Measurements from ENCODE around the gene ME3. TPM values are rescaled to one million over a fixed set of nuclear protein-coding genes. Genes with fewer than 3 reads are reported as not detected.

ME3 gene
- polyA plus RNA-seq, 1 experiment: 15.8 TPM

DNA sequence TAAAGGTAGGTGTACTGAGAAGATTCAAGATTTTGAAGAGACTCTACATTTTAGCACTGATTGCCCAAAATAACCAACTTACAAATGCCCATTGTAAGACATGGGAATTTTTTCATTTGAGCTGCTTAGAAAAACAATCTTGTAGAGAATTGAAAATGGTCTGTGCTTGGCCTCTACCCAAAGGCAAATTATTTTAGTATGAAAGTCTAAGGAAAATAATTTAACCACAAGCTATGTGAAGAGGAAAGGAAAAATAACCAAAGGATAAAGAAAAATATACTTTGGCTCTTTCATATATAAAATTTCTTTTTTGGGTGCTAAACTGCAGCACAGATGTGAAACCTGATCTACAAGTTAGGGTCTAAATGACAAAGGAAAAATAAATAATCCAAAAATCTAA lies 54.9 kb downstream of the ME3 start:
- CTCF ChIA-PET: interaction anchor here (0.7 to 5.4 kb wide), 2 partner anchors 9 to 78 kb away, joined by 3 to 37 read pairs; no protein-coding TSS in a partner anchor
- Histone ChIP-seq H3K27me3 (ENCODE audit: control insufficient read depth, insufficient read depth, low read length) (no peaks in the 10 kb centered on the region), H3K36me3 (ENCODE audit: control insufficient read depth, insufficient read depth, low read length) (no peaks in the 10 kb centered on the region; the same call in 1 of the 2 replicates), H3K4me3 (ENCODE audit: low read depth, low read length) (no peak overlapping the region)
- POLR2A ChIA-PET: no interaction called here
- DNase-seq (ENCODE audit: low read depth): no peak
- TF ChIP-seq, protein P1, sequence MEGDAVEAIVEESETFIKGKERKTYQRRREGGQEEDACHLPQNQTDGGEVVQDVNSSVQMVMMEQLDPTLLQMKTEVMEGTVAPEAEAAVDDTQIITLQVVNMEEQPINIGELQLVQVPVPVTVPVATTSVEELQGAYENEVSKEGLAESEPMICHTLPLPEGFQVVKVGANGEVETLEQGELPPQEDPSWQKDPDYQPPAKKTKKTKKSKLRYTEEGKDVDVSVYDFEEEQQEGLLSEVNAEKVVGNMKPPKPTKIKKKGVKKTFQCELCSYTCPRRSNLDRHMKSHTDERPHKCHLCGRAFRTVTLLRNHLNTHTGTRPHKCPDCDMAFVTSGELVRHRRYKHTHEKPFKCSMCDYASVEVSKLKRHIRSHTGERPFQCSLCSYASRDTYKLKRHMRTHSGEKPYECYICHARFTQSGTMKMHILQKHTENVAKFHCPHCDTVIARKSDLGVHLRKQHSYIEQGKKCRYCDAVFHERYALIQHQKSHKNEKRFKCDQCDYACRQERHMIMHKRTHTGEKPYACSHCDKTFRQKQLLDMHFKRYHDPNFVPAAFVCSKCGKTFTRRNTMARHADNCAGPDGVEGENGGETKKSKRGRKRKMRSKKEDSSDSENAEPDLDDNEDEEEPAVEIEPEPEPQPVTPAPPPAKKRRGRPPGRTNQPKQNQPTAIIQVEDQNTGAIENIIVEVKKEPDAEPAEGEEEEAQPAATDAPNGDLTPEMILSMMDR (IDR thresholded peaks at IDR 0.05; ENCODE audit: insufficient read depth, low read depth, low read length): no peak

DNA sequence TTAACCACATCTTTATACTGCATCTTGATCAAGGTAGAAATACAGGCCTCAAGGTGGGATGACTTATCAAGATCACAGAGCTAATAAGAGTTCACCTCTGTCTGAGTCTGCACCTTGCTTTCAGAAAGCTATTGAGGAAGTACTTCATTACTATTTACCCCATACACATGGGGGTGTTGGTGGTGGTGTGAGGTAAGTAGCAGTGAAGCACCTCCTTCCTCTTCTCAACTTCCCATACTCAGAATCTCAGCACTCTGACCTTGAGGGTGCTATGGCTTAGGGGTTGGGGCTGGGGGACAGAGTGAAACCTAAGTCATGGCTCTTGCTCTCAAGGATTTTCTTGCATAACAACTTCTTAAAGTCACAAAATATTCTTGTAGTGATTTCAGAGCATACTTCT lies 56.9 kb downstream of the ME3 start:
- no peaks in the 10 kb centered on the region for H3K27me3 ChIP-seq (ENCODE audit: control insufficient read depth, insufficient read depth, low read length)
- H3K4me3 ChIP-seq (ENCODE audit: low read depth, low read length): no peak overlapping the region
- no peak for DNase-seq (ENCODE audit: low read depth)
- H3K36me3 ChIP-seq (ENCODE audit: control insufficient read depth, insufficient read depth, low read length): no peaks in the 10 kb centered on the region; the same call in 1 of the 2 replicates
- CTCF ChIA-PET: interaction anchor here (1.0 kb wide), 1 partner anchor 39 kb away, joined by 3 read pairs; no protein-coding TSS in a partner anchor
- POLR2A ChIA-PET: no interaction called here
- TF ChIP-seq, protein P1 (IDR thresholded peaks at IDR 0.05; ENCODE audit: insufficient read depth, low read depth, low read length): no peak

DNA sequence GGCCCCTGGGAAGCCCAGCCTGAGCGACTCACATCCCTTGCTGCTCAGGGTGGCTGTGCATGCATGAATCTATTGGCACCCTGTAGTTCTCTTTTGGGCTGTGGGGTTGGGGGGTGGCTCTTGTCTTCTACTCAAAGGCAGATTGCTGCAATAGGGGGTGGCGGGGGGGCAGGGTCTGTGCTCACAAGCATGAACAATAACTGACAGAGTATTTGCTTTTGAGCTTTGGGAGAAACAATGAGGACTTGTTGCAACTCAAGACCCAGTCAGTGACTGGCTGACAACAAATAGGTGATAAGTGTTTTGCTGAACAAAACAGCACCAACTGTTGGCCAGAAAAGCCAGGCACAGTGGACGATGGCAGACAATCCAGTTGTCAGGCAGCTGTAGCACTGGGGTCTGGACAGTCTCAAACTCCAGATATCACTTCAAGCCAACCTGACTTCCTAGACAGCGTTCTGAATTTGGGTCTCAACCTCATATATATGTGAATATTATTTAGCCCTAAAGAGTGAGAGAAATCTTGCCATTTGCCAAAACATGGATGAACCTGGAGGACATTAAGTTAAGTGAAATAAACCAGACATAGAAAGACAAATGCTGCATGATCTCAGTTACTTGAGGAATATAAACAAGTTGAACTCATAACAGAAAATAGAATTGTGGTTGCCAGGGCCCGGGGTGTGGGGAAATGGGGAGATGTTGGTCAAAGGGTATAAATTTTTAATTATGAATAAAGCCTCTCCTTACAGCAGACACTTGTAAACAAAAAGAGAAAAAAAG lies 61.7 kb downstream of the ME3 start:
- TF ChIP-seq, protein P1 (IDR thresholded peaks at IDR 0.05; ENCODE audit: insufficient read depth, low read depth, low read length): no peak
- no peak for DNase-seq (ENCODE audit: low read depth)
- Histone ChIP-seq H3K27me3 (ENCODE audit: control insufficient read depth, insufficient read depth, low read length) (no peaks in the 10 kb centered on the region), H3K4me3 (ENCODE audit: low read depth, low read length) (no peak overlapping the region), H3K36me3 (ENCODE audit: control insufficient read depth, insufficient read depth, low read length) (no peaks in the 10 kb centered on the region; the same call in 1 of the 2 replicates)
- CTCF ChIA-PET: interaction anchor here (0.7 kb wide), 1 partner anchor 25 kb away, joined by 3 read pairs; no protein-coding TSS in a partner anchor
- POLR2A ChIA-PET: no interaction called here

DNA sequence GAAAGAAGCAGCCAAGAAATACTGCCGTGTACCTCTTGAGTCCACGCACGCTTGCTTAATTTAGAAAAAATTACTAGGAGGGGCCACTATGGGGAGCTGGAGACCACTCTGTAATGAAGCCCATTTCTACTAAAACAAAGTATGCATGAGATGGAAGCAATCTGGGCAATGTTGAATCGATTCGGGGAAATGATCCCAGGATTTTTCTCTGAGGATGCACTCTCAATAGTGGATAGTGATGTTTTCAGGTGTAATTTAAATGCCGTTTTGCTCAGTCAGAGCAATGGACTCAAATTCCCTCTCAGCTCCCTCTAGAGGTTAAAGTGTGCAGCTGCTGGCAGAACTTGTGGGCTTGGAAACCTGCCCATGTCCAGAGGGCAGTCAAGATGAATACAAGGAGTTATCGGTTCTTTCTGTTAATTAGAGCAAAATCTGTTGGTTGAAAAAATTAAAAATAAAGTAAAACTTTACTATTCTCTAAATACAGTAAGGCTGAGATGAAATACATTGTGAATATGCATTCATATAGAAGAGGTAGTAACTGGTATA lies 64.1 kb downstream of the ME3 start:
- TF ChIP-seq, protein P1 (IDR thresholded peaks at IDR 0.05; ENCODE audit: insufficient read depth, low read depth, low read length): peak; percentile 88

DNA sequence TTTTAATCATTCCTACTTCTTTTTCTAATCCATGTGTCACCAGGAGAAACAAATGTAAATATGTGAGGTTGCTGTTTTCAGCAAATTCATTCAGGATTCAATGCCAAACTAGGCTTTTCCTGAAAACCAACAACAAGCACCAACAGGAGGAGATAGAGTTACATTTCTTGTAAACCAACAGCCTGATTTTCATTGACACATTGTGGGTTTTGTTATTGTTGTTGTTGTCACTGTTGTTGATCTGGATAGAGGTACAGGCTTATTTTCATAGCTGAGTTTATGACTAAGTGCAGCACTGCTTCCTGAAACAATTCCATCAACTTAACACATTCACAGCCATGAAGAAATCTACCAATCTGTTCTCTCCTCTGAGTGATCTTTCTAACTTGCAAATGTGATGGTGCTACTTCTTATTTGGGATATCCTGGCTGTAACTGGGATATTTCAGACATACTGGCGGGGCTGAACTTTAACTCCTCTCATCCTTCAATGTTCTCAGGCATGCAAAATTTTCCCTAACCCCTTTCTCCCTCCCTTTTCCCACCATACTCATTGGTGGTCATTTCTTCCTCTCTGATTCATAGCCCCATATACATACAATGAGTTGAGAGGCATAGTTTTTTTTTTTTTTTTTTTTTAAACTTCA lies 65.5 kb downstream of the ME3 start:
- no peaks in the 10 kb centered on the region for H3K27me3 ChIP-seq (ENCODE audit: control insufficient read depth, insufficient read depth, low read length)
- ChIA-PET CTCF (interaction anchor here (0.5 to 4.0 kb wide), 13 partner anchors 9 to 374 kb away, joined by 3 to 41 read pairs (median 6); no protein-coding TSS in a partner anchor), POLR2A (interaction anchor here (0.5 kb wide), 1 partner anchor 171 kb away, joined by 4 read pairs; no protein-coding TSS in a partner anchor)
- H3K4me3 ChIP-seq (ENCODE audit: low read depth, low read length): no peak overlapping the region
- no peak for DNase-seq (ENCODE audit: low read depth)
- TF ChIP-seq, protein P1 (IDR thresholded peaks at IDR 0.05; ENCODE audit: insufficient read depth, low read depth, low read length): peak; percentile 24; the same call in 1 of the 2 replicates
- H3K36me3 ChIP-seq (ENCODE audit: control insufficient read depth, insufficient read depth, low read length): no peaks in the 10 kb centered on the region

More for the DNA sequence above, 64.1 kb downstream of the ME3 start:
- peak; percentile 26 for DNase-seq (ENCODE audit: low read depth)
- ChIA-PET CTCF (interaction anchor here (0.6 to 4.0 kb wide), 53 partner anchors 11 to 290 kb away, joined by 3 to 41 read pairs (median 5); partner anchors contain the start of gene ME3), POLR2A (no interaction called here)
- no peaks in the 10 kb centered on the region for H3K27me3 ChIP-seq (ENCODE audit: control insufficient read depth, insufficient read depth, low read length)
- no peaks in the 10 kb centered on the region for H3K36me3 ChIP-seq (ENCODE audit: control insufficient read depth, insufficient read depth, low read length)
- no peak overlapping the region for H3K4me3 ChIP-seq (ENCODE audit: low read depth, low read length)
